DOHH2 (cell line): ENCODE data around the gene RAB29.

ENCODE experiments used
- H3F3A ChIP-seq: fragments of 200-600 bp; sonication (generic), shearing (Covaris generic); 2 replicates; pipeline ENCODE4 v1.6.0; 2016; ENCODE audit warnings: antibody characterized with exemption, mild to moderate bottlenecking; ENCODE audit not compliant: control insufficient read depth, insufficient read depth
- H3K27ac ChIP-seq: fragments of 200-600 bp; sonication (generic); 2 replicates; pipeline ENCODE4 v1.5.1; 2014; ENCODE audit warnings: low read depth, mild to moderate bottlenecking, low read length, moderate library complexity
- H3K27me3 ChIP-seq: fragments of 200-600 bp; sonication (generic); 2 replicates; pipeline ENCODE4 v1.6.1; 2014; ENCODE audit warnings: mild to moderate bottlenecking, low read length, mixed read lengths; ENCODE audit not compliant: control insufficient read depth
- H3K36me3 ChIP-seq: fragments of 200-600 bp; sonication (generic); 2 replicates; pipeline ENCODE4 v1.6.1; 2014; ENCODE audit warnings: mild to moderate bottlenecking, low read length, moderate library complexity, mixed read lengths; ENCODE audit not compliant: control insufficient read depth
- H3K4me1 ChIP-seq: fragments of 200-600 bp; sonication (generic); 2 replicates; pipeline ENCODE4 v1.6.1; 2014; ENCODE audit warnings: mild to moderate bottlenecking, low read length, mixed read lengths; ENCODE audit not compliant: control insufficient read depth
- H3K4me2 ChIP-seq: fragments of 200-600 bp; sonication (generic); 2 replicates; pipeline ENCODE4 v1.6.0; 2014; ENCODE audit warnings: mild to moderate bottlenecking, low read length, moderate library complexity
- H3K4me3 ChIP-seq: fragments of 200-600 bp; sonication (generic); 2 replicates; pipeline ENCODE4 v1.5.1; 2014; ENCODE audit warnings: mild to moderate bottlenecking, low read length, mixed read lengths
- H3K79me2 ChIP-seq: fragments of 200-600 bp; sonication (generic); 2 replicates; pipeline ENCODE4 v1.6.1; 2014; ENCODE audit warnings: mild to moderate bottlenecking, low read length, mixed read lengths; ENCODE audit not compliant: control insufficient read depth
- H3K9me2 ChIP-seq: fragments of 200-600 bp; sonication (generic); replicated peaks from 2 replicates; pipeline ENCODE4 v1.6.1; 2014; ENCODE audit warnings: mild to moderate bottlenecking, low read length, mixed read lengths; ENCODE audit not compliant: control insufficient read depth
- H3K9me3 ChIP-seq: fragments of 200-600 bp; sonication (generic); 2 replicates; pipeline ENCODE4 v1.6.1; 2014; ENCODE audit warnings: antibody characterized with exemption, low read length, mixed read lengths; ENCODE audit not compliant: control insufficient read depth, insufficient read depth
- H4K20me1 ChIP-seq: fragments of 200-600 bp; sonication (generic); 2 replicates; pipeline ENCODE4 v1.6.0; 2014; ENCODE audit warnings: low read depth, mild to moderate bottlenecking, antibody characterized with exemption, low read length, moderate library complexity; ENCODE audit not compliant: control insufficient read depth, insufficient read depth
- CTCF ChIP-seq: fragments of 200-600 bp; sonication (generic); IDR thresholded peaks from one replicate; pipeline ENCODE4 v1.5.1; 2014; ENCODE audit warnings: antibody characterized with exemption, mild to moderate bottlenecking, low read depth, low read length; ENCODE audit not compliant: poor library complexity, severe bottlenecking
- EZH2phosphoT487 ChIP-seq: fragments of 200-600 bp; sonication (generic); IDR thresholded peaks from 2 replicates; pipeline ENCODE4 v1.6.1; 2017; ENCODE audit warnings: borderline replicate concordance, mild to moderate bottlenecking, antibody characterized with exemption, low read length, moderate library complexity, mixed read lengths

Gene RAB29

GRCh38 chr1:205802060-205802459 is 26.8 kb upstream of the RAB29 start:
- TF ChIP-seq CTCF, result no peak
- TF ChIP-seq EZH2phosphoT487, result no peak
- no peak overlapping the region for H3K4me2 ChIP-seq
- peaks cover 57% of the 10 kb centered on the region for H3K36me3 ChIP-seq
- no peaks in the 10 kb centered on the region; the same call in 1 of the 2 replicates for H4K20me1 ChIP-seq
- no peaks in the 10 kb centered on the region for H3K9me3 ChIP-seq
- H3K9me2 ChIP-seq, result no peaks in the 10 kb centered on the region
- H3K27me3 ChIP-seq, result no peaks in the 10 kb centered on the region
- H3K4me1 ChIP-seq, result peaks cover 14% of the 10 kb centered on the region
- peaks cover 44% of the 10 kb centered on the region for H3K79me2 ChIP-seq
- no peak overlapping the region for H3K27ac ChIP-seq
- no peaks in the 10 kb centered on the region; the same call in 1 of the 2 replicates for H3F3A ChIP-seq
- H3K4me3 ChIP-seq, result no peak overlapping the region

- H3K4me1 ChIP-seq, result peaks cover 11% of the 10 kb centered on the region
- H3K79me2 ChIP-seq, result peaks cover 37% of the 10 kb centered on the region
- TF ChIP-seq CTCF (no peak), EZH2phosphoT487 (no peak)
- no peaks in the 10 kb centered on the region for H3K9me2 ChIP-seq
- H3K9me3 ChIP-seq, result no peaks in the 10 kb centered on the region
- no peak overlapping the region for H3K4me3 ChIP-seq
- H3K4me2 ChIP-seq, result no peak overlapping the region
- H4K20me1 ChIP-seq, result no peaks in the 10 kb centered on the region; the same call in 1 of the 2 replicates
- no peaks in the 10 kb centered on the region for H3K27me3 ChIP-seq
- no peak overlapping the region for H3K27ac ChIP-seq
- H3F3A ChIP-seq, result no peaks in the 10 kb centered on the region; the same call in 1 of the 2 replicates
- H3K36me3 ChIP-seq, result peaks cover 64% of the 10 kb centered on the region
Observed at GRCh38 chr1:205800981-205801703, 25.9 kb upstream of the RAB29 start.

GRCh38 chr1:205800427-205800826 is 25.1 kb upstream of the RAB29 start:
- H3K27ac ChIP-seq, result no peak overlapping the region
- H3K4me2 ChIP-seq, result no peak overlapping the region
- no peaks in the 10 kb centered on the region for H3K27me3 ChIP-seq
- H3K79me2 ChIP-seq, result peaks cover 30% of the 10 kb centered on the region
- no peaks in the 10 kb centered on the region for H4K20me1 ChIP-seq
- H3K4me3 ChIP-seq, result no peak overlapping the region
- peaks cover 11% of the 10 kb centered on the region for H3K4me1 ChIP-seq
- H3K9me3 ChIP-seq, result no peaks in the 10 kb centered on the region
- no peaks in the 10 kb centered on the region; the same call in 1 of the 2 replicates for H3F3A ChIP-seq
- TF ChIP-seq EZH2phosphoT487 (no peak), CTCF (no peak)
- H3K9me2 ChIP-seq, result no peaks in the 10 kb centered on the region
- H3K36me3 ChIP-seq, result peaks cover 64% of the 10 kb centered on the region
